Activated CD4-positive, alpha-beta T cell treated with anti-CD3 and anti-CD28 coated beads, Interleukin-2, Interleukin-4, amounts not matched to agents 100 ng/mL and 50 ng/mL, durations not matched to agents 16 hours and 8 hours (primary cell): ENCODE measurements around the gene DMGDH.

ENCODE experiments used
- DNase-seq: peaks from one replicate; pipeline ENCODE4 v3.0.0-alpha.2; 2020; ENCODE audit warnings: low spot score

The DMGDH gene

DNA sequence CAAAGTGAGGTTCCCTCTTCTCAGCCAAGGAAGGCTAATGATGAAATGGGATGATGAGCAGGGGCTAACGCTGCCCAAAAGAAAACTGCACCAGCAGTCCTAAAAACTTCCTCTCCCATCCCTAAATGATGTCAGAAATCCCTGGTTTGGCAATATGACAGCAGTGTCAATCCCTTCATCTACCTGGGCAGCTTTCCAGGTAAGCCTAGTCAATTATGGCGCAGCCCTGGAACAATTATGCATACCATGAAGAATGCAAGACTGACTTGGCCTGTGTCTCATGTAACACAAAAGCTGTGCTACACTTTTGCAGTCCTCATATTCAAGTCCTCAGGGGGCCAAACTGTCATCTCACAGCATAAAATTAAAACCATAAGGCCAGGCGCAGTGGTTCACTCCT is 7.0 kb downstream of the DMGDH start:
- no peak for DNase-seq

DNA sequence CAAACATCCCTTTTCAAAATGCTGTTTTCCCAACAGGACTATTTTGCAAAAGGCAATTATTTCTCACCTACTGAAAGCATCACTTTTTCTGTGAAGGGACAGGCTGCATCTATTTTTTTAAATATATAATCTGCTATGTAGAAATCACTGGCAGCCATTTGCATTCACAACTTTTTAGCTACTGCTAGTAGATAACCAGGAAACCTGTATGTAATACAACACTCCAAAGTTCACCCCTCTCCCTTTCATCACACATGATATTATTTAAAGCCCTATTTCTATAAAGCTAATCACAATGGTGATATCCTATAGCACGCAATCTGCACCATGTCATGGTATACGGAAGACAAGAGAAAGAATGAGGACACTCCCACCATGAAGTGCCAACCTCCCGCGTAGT is 9.8 kb downstream of the DMGDH start:
- no peak for DNase-seq

DNA sequence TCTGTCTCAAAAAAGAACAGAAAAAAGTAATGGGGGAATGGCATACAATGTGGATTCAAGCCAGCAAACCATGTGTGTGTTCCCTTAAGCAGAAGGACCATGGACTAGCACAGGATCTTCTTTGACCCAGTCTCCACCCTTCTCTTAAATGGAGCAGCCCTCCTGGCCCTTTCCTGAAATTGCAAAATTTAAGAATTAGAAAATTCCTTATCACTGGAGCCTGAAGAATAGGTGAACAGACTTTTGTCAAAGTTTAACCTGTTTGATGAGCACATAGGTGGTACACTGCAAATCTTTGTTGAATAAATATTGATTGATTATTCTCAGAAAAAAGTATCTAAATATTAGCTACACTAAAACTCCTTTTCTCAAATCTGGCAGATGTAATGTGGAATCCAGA is 12.6 kb downstream of the DMGDH start:
- DNase-seq, result no peak

DNA sequence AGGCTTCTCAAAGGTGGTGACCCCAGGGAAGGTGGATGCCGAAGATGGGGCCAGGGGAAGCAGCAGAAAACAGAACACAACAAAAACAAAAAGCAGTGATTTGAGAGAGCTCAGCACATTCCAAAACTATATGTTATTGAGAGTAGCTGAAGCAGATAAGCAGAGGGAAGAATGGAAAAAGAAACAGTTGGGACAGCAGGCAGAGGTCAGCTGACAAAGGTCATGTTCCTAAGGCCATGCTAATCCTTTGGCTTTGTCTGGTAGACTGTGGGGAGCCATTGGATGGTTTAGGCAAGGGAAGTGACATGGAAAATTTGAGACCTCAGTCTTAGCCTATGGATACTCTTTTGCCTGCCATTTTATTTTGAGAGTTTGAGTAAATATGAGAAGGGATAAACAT is 14.5 kb downstream of the DMGDH start:
- DNase-seq, result no peak

DNA sequence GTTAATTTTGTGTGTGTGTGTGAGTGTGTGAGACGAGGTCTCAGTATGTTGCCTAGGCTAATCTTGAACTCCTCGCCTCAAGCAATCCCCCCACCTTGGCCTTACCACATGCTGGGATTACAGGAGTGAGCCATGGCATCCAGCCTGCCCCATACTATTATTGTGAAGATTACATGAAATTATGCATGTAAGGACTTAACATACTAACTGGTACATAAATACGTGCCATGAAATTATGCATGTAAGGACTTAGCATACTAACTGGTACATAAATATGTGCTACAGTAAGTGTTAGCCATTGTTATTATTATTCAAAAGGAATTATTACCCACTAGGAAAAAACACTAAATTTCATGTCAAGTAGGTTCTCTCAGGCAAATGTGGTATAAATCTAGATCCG is 16.2 kb downstream of the DMGDH start:
- no peak for DNase-seq

DNA sequence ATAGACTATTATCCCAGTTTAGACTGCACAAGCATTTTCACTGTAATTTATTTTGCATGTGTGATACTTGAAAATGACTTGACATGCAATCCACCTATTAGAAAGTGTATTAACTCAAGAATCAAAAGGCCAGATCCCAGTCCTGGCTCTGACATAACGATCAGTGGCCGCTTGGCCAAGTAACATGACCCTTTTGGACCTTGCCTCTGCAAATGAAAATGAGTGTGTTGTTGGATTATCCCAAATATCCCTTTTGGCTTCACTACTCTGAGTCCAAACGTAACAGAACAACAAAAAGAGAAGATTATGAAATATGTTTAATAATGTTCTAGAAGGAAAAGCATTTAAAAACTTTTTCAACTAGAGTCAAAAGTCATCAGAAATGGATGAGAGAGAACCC is 19.0 kb downstream of the DMGDH start:
- DNase-seq, result no peak

DNA sequence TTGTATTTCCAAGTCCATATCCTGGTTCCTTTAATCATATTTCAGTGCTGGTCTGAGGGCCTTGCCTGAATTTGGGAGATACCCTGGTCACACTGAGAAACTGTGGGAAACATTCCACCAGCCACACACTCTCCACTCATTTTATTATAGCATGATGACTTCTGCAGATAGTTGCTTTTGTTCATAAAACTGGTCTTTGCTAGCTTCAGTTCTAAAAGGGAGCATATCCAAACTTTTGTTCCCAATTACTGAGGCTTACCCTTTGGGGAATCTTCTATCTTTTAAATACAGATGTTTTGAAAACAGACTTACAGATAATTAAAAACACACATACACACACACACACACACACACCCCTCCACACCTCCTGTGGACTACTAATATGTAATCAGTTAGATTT is 21.0 kb downstream of the DMGDH start:
- DNase-seq, result no peak

DNA sequence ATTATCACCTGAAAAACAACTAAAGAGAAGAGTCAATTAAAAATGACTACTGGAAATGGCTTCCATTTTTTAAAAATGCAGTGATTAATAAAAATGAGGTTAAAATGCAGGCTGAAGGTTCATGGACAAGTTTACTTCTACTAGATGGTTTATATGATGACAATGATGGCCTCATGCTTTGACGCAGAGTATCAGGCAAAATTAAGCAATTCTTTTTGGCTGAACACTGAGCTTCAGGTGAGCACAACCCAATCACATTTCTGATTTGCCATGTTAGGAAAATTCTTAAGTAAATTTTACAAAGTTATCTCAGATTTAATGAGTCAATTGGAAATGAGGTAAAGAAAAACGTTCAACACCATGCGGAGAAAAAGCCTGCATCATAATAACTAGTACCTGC is 22.3 kb downstream of the DMGDH start:
- DNase-seq, result no peak

DNA sequence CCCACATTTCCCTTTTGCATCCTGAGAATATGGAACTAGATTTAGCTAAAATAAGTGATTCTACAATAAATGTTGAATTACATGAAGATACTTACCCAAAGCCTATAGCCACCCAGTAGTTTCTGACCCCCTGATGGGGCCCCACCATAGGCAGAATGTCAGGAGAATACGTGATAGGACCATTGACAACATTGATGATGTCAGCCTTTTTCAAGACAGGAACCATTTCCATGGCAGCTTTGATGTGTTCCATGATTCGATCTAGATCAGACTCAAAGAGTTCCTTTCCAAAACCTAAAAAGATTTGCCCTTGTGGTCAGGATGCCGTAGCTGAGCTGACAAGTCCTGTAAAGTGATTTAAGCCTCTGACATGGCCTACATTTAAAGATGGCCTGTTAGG is 27.3 kb downstream of the DMGDH start:
- DNase-seq, result no peak

DNA sequence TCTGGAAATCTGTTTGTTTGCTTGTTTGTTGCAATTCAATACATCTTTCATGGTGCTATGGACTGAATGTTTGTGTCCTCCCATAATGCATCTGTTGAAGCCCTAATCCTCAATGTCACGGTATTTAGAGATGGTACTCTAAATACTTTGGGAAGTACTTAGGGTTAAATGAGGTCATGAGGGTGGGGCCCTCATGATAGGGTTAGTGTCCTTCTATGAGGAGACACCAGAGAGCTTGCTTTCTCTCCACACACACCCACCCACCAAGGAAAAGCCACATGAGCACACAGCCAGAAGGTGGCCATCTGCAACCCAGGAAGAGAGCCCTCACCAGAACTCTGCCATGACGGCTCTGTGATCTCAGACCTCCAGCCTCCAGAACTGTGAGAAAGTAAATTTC is 32.7 kb downstream of the DMGDH start:
- DNase-seq, result no peak

DNA sequence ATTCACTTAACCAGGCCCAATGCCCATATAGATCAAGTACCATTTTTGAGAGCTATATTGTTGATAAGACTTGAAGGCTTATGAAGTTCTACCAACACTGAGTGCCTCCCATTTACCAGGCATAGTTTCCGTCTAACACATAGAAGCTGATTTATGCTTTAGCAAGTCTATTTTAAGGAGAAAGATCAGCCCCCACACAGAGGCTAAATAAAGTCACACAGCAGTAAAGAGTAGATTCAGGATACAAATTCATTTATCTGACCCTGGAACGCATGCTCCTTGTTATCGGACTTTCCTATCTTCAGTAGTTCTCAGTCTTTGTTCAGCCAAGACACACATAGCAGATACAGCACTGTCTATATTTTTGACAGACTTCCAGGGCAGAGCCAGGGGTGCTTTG is 34.2 kb downstream of the DMGDH start:
- no peak for DNase-seq

DNA sequence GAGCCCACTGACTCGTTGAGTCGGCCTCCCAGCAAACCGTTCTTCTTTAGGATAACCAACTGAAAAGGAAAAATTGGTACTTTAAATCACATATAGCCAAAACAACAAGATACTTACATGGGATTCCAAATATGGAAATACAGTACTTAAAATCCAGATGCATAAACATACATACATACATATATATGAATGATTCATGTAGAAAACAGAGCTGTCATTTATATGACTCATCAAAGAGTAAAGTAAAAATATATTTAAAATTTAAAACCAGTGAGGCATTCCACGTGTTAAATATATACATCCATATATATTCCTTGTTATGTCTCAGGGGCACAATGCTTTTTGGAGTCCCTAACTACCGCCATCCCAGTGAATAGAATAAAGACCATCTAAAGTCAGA is 36.7 kb downstream of the DMGDH start:
- no peak for DNase-seq

DNA sequence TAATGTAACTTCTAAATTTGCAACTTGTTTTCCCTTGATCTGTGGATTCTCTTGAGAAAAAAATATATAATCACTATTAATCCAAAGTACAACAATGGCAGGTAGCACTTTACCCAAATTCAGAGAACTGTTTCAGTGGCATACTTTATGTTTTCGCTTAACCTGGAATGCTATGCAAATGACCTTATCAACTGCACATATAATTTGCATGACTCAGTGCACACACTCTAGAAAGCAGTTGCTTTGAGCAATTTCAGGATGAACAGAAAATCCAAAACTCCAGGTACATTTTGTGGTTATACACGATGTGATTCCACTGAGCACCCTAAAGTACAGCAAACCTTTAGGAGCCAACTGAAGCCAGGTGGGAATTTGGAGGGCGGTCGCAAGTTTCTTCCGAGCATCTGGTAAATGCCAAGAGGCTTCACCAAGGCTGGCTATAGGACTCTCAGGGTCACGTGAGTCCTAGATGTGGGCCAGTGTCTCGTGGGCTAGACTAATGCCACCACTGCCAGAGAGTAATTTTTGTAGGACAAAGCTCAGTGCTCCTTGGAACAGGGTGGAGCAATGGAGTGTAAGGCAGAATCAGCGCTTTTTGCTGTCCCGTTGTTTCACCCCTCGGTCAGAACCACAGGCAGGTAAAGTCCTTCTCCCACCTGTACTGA is 37.3 kb downstream of the DMGDH start:
- no peak for DNase-seq

DNA sequence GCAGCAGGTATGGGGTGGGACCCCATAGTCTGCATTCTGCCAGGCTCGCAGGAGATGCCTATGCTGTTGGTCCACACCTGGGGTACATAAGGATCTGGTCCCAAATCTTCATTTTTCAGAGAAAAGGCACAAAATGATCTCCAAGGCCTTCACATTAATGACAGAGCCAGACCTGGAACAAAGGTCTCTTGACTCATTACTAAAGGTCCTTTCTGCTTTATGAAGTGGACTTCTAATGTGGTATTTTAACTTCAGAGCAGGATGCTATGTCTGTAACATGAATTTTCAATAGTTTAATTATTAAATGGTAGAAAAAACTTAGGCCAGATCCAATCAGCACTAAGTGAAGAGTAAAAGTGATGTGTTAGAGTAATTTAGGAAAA is 38.0 kb downstream of the DMGDH start:
- DNase-seq, result no peak

DNA sequence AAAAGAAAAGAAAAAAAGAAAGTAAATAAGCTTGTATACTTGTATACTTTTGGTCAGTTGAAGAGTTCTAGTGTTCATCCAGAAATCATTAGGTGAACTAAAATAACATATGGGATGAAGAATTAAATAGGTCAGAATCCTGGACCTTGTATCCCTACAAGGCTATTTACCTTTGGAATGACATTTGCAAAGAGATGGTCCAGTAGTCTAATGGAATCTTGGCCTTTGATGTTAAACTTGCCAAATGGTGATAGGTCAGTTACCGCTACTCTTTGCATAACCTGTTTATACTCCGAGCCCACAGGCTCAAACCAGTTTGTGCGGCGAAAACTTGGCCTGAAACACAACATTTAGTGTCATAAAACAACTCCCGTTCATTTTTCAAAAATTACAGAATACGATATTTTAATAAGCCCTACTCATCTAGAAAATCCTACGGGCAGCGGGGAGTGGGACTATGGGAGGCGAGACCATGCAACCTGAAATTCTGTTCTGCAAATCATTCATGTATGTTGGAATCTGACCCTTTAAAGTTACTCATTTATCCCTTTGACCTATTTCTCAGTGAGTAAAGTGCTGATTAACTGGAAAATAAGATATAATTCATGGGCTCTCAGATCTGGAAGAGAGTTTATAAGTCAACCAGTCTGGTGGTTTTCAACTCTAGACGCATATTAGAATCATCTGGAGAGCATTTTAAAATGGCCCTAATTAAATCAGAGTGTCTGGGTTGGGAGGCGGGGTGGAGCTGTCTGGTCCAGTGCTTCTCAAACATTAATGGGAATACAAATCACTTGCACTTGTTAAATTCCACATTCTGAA is 38.6 kb downstream of the DMGDH start:
- no peak for DNase-seq

DNA sequence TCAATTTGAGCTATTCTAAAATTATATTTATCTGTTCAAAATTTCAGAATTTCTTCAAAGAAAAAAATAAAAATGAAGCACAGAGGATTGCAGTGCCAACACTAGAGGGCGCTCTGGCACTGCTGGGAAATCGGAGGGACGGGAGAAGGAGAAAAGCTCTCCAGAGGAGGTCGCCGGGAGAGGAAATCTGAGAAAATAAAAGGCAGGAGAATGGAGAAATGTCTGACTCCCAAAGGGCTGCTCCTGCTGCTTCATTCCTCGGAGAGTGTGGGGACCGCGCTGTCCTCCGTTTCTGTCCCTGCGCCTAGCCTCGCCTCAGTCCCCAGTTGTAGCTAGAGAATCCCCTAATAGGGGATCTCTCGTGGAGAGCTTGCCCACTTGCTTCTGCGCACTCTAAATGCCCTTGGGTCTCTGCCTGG is 44.4 kb downstream of the DMGDH start:
- DNase-seq, result peak; percentile 42

DNA sequence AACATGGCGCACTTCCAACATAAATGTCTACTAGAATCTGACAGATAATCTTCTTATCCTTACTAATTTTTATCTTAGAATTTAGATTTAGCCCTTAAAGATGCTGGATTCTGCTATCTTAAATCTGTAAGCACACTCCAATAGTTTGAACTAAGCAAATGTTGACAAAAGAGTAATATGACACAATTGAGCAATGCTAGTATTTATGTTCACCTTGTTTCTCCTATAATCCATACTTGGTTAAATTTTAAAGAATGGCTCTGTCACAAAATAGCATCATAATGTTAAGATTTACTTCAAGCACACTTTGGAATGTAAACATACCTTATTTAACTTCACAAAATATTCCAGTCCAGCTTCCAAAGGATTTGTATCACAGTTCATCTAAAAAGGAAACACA is 45.5 kb downstream of the DMGDH start:
- no peak for DNase-seq

DNA sequence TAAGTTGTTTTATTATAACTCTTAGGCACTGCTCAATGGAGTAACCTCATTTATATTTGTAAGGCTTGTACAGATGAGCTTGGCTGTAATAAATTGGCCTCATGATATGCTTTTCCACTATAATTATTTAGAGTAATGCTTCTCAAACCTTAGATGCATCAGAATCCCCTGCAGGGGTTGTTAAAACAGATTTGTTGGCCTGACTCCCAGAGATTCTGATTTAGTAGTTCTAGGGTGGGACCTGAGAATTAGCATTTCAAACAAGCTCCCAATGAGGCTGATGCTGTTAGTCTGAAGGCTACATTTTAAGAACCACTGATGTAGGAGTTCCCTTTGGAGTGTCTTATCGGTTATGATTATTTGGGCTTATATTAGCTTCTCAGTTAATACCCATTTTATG is 46.1 kb downstream of the DMGDH start:
- no peak for DNase-seq

DNA sequence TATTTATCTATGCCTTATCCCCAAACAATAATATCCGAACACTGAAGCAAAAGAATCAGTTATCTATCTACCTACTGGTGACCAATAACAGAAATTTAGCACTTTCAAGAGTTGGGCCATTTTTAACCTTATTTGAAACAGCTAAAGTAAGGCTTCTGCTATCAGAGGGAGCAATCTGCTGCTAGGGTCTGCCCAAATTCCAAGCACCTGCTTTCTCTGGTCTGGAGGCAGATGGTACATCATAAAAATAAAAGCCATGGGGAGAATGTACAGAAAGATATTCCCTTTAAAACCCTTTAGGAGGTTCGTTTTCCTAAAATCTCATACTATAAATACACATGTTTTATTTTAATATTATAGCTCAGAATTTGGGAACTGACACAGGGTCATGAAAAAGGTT is 46.7 kb downstream of the DMGDH start:
- no peak for DNase-seq

DNA sequence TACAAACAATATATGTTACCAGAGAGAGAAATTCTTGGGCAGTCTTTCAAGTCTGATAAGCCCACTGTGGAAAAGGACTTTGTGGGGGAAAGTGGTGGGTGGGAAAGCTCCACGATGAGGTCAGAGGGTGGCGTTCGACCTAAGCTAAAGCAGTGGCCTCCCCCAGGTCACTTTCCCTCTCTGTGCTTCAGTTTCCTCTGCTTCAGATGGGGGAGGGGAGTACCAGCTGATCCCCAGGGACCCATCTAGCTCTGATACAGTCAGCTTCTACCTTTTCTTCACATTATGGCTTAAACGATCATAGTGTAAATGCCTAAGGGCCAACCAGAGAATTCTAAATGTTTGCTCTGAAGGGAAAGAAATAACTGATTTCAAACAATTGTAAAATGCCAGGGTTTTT is 47.7 kb downstream of the DMGDH start:
- no peak for DNase-seq

DNA sequence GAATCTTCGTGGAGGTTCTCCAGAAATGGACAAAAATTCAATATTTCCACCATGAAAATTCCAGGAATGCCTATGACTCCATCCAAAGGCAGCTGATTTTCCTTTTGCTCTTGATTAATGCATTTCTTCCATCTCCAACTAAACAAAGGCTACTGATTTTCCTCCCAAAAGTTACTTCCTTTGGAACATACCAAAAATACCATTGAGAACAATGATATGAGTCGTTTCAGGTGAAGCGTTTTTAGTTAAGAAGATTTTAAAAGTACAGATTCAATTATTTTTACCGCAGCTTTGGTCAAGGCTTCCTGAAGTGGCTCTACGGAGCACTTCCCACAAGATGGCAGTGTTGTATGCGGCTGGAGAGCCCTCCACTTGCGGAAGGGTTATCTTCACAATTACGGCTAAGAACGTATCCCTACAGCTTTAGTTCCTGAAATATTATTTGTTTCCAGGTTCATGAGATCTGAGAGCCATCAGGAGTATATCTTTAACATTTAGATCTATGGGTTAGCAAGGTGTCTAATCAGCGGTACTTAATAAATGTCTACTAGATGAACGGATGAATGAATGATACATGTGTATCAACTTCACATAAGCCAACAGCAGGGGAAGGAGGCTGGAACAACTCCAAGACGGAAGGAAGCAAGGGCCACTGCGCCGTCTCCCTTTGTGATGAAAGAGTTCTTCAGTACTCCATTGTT is 48.5 kb downstream of the DMGDH start:
- DNase-seq, result peak; percentile 45

DNA sequence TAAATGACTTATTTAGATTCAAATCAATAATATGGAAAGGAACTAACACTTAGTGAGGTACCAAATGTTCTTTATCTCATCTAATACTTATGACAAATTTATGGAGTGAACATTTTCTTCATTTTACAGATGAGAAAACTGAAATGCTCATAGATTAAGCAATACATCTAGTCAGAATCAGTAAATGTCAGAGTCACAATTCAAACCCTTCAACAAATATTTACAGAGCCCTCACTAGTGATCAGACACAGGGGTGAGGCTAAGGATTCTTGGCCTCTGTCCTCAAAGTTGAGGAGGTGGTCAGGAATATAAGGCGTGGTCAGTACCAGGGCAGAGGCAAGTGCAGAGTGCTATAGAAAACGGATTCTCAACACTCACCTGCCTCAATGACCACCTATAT is 54.8 kb downstream of the DMGDH start:
- DNase-seq, result no peak

DNA sequence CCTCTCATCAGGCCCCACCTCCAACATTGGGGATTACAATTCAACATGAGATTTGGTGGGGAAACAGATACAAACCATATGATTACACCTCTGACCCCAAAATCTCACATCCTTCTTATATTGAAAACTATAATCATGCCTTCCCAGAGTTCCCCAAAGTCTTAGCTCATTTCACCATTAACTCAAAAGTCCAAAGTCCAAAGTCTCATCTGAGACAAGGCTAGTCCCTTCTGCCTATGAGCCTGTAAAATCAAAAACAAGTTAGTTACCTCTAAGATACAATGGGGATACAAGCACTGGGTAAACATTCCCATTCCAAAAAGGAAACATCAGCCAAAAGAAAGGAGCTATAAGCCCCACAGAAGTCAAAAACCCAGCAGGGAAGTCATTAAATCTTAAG is 57.6 kb downstream of the DMGDH start:
- DNase-seq, result no peak
